Hepatocyte (in vitro differentiated cells): ENCODE data around the gene GATA5. TPM values are rescaled to one million over a fixed set of nuclear protein-coding genes. Genes with fewer than 3 reads are reported as not detected.
A peak's percentile ranks its signal among the peaks of the same experiment; 100 is the strongest.

Experiments
- DNase-seq: peaks from one replicate; pipeline ENCODE4 v3.0.0-alpha.2; 2016; ENCODE audit warnings: low spot score
- H2AFZ ChIP-seq: fragments of 200-600 bp; sonication (generic); 2 replicates; pipeline ENCODE4 v1.6.0; 2016; ENCODE audit warnings: antibody characterized with exemption, mild to moderate bottlenecking
- H3K27ac ChIP-seq: fragments of 200-600 bp; sonication (generic); 2 replicates; pipeline ENCODE4 v1.5.1; 2016; ENCODE audit warnings: mild to moderate bottlenecking
- H3K27me3 ChIP-seq: fragments of 200-600 bp; sonication (generic); 2 replicates; pipeline ENCODE4 v1.6.1; 2016
- H3K36me3 ChIP-seq: fragments of 200-600 bp; sonication (generic); replicated peaks from 2 replicates; pipeline ENCODE4 v1.5.1; 2016; ENCODE audit warnings: low read depth; ENCODE audit not compliant: insufficient read depth
- H3K4me1 ChIP-seq: fragments of 200-600 bp; sonication (generic); 2 replicates; pipeline ENCODE4 v1.5.1; 2016; ENCODE audit warnings: mild to moderate bottlenecking, moderate library complexity; ENCODE audit not compliant: insufficient read depth
- H3K4me2 ChIP-seq: fragments of 200-600 bp; sonication (generic); 2 replicates; pipeline ENCODE4 v1.6.0; 2016
- H3K4me3 ChIP-seq: fragments of 200-600 bp; sonication (generic); 2 replicates; pipeline ENCODE4 v1.5.1; 2016; ENCODE audit warnings: mild to moderate bottlenecking
- H3K79me2 ChIP-seq: fragments of 200-600 bp; sonication (generic); 2 replicates; pipeline ENCODE4 v1.6.0; 2017; ENCODE audit warnings: mild to moderate bottlenecking
- H3K9me2 ChIP-seq: fragments of 200-600 bp; sonication (generic); replicated peaks from 2 replicates; pipeline ENCODE4 v1.6.0; 2017; ENCODE audit warnings: mild to moderate bottlenecking; ENCODE audit not compliant: insufficient read depth
- H3K9me3 ChIP-seq: fragments of 200-600 bp; sonication (generic); 2 replicates; pipeline ENCODE4 v1.5.1; 2016; ENCODE audit warnings: low read depth, mild to moderate bottlenecking
- H4K20me1 ChIP-seq: fragments of 200-600 bp; sonication (generic); 2 replicates; pipeline ENCODE4 v1.6.0; 2016; ENCODE audit warnings: mild to moderate bottlenecking; ENCODE audit not compliant: insufficient read depth, poor library complexity, severe bottlenecking
- EZH2 ChIP-seq: fragments of 200-600 bp; sonication (generic); IDR thresholded peaks from 2 replicates; pipeline ENCODE4 v1.6.1; 2016; ENCODE audit warnings: antibody characterized with exemption, mild to moderate bottlenecking, borderline replicate concordance
- EZH2phosphoT487 ChIP-seq: fragments of 200-600 bp; sonication (generic); IDR thresholded peaks from one replicate; pipeline ENCODE4 v1.6.1; 2018; ENCODE audit warnings: antibody characterized with exemption, mild to moderate bottlenecking, low read depth, moderate library complexity; ENCODE audit not compliant: unreplicated experiment, severe bottlenecking
- WGBS: methylation state at CpG from one replicate; pipeline ENCODE4 v1.1.6; 2016; ENCODE audit warnings: low lambda C conversion rate; ENCODE audit errors: missing lambda C conversion rate; 5-methylcytosine and 5-hydroxymethylcytosine counted together
- polyA plus RNA-seq: library from polyadenylated mRNA; unstranded; fragments of >200 nt; fragmentation: Nextera tagmentation; extraction: Ambion mirVana; gene quantifications from 2 replicates; pipeline ENCODE4 v1.2.1, GENCODE V29; 2016
- total RNA-seq: library from RNA; depleted of rRNA; stranded (reverse); fragments of >200 nt; gene quantifications from 2 replicates; pipeline ENCODE4 v1.2.3, GENCODE V29; 2014
- TF ChIP-seq, protein P1 (sequence below): fragments of 200-600 bp; sonication (generic); IDR thresholded peaks from 2 replicates; pipeline ENCODE4 v1.5.1; 2016; ENCODE audit warnings: antibody characterized with exemption, mild to moderate bottlenecking; ENCODE audit not compliant: poor library complexity

Gene GATA5
- total and polyA plus RNA-seq, 2 experiments from 2014 or later: 28.7 to 53.6 TPM

DNA sequence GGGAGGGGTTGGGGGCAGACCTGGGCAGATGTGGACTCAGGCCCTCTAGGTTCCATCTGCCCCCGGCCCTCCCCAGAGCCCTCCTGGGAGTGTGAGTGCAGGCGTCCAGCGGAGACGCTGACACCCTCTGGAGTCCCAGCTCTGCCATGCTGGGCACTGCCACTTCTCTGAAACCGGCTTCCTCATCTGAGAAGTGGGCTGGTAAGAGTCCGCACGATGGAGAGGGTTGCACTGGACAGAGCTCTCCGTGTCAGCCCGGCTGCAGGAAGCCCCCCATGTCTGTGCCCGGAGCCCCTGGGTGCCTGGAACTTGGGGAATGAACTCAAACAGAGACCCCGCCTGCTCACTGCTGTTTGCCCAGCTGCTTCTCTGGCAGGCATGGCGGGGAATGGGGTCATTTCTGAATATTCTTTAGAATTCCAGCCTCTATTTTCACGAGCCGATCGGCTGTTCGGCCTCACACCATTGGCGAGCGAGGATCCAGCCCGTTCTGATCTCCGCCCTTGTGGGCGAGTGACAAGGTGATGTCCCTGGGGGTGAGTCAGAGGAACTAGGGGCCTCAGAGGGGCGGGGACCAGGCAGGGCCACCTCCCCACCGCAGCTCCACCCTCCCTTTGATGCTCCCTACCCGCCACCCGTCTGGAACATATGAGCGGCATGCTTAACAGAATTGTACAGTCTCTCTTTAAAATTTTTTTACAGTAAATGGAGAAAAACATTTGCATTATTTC, 47.8 kb upstream of the GATA5 start:
- peaks cover 12% of the 10 kb centered on the region for H3K4me1 ChIP-seq
- no peaks in the 10 kb centered on the region for H3K9me2 ChIP-seq
- no peak overlapping the region for H3K27ac ChIP-seq
- H3K4me3 ChIP-seq: no peak overlapping the region
- no peaks in the 10 kb centered on the region for H3K27me3 ChIP-seq
- no peak overlapping the region for H2AFZ ChIP-seq
- H3K9me3 ChIP-seq: no peaks in the 10 kb centered on the region
- 66% methylated on average over 26 of the region's 26 CpGs for WGBS
- no peaks in the 10 kb centered on the region for H4K20me1 ChIP-seq
- peak overlapping the region; percentile 67 for H3K4me2 ChIP-seq
- H3K79me2 ChIP-seq: no peaks in the 10 kb centered on the region
- peak; percentile 70 for DNase-seq
- H3K36me3 ChIP-seq: no peaks in the 10 kb centered on the region
- TF ChIP-seq EZH2: no peak
- no peak for TF ChIP-seq EZH2phosphoT487
- TF ChIP-seq, protein P1, sequence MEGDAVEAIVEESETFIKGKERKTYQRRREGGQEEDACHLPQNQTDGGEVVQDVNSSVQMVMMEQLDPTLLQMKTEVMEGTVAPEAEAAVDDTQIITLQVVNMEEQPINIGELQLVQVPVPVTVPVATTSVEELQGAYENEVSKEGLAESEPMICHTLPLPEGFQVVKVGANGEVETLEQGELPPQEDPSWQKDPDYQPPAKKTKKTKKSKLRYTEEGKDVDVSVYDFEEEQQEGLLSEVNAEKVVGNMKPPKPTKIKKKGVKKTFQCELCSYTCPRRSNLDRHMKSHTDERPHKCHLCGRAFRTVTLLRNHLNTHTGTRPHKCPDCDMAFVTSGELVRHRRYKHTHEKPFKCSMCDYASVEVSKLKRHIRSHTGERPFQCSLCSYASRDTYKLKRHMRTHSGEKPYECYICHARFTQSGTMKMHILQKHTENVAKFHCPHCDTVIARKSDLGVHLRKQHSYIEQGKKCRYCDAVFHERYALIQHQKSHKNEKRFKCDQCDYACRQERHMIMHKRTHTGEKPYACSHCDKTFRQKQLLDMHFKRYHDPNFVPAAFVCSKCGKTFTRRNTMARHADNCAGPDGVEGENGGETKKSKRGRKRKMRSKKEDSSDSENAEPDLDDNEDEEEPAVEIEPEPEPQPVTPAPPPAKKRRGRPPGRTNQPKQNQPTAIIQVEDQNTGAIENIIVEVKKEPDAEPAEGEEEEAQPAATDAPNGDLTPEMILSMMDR: no peak

DNA sequence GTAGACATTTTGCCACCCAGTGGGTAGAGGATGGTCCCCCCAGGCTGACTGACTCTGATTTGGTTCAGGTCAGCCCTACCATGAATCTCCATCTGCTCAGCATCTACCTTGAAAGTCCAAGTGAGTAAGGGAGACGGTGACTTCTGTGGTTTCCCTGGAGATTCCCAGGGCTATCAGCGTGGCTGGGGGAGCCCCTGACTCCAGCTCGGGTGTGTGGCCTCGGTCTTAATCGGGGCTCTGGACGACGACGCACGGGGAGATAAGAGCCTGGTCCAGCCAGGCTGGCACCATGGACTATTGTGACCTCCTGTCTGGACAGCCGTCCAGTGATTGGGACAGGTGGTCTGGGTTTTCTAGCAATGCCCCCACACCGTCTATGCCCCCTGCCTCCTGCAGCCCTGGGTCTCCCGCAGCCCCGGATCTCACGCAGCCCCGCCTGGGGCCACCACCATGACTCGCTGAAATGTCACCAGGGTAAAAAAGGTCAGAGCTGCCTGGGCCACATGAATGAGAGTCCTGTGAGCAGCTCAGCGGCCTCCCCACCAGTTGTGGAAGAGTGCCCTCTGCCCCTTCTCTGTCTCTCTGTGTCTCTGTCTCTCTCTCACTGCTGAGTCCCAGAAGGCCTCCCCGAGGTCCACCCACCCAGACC, 47.1 kb upstream of the GATA5 start:
- Histone ChIP-seq H3K36me3 (no peaks in the 10 kb centered on the region), H3K79me2 (no peaks in the 10 kb centered on the region), H3K4me2 (no peak overlapping the region), H2AFZ (no peak overlapping the region), H3K9me2 (no peaks in the 10 kb centered on the region), H3K9me3 (no peaks in the 10 kb centered on the region), H3K27ac (no peak overlapping the region), H3K4me3 (no peak overlapping the region), H3K4me1 (peaks cover 12% of the 10 kb centered on the region), H3K27me3 (no peaks in the 10 kb centered on the region), H4K20me1 (no peaks in the 10 kb centered on the region)
- 59% methylated on average over 16 of the region's 18 CpGs for WGBS
- TF ChIP-seq EZH2phosphoT487 (no peak), EZH2 (no peak)
- TF ChIP-seq, protein P1: no peak
- DNase-seq: no peak

GRCh38 chr20:62519826-62520225, 44.0 kb upstream of the GATA5 start:
- H3K4me2 ChIP-seq: no peak overlapping the region
- no peaks in the 10 kb centered on the region for H3K9me2 ChIP-seq
- DNase-seq: no peak
- H3K9me3 ChIP-seq: no peaks in the 10 kb centered on the region
- H4K20me1 ChIP-seq: no peaks in the 10 kb centered on the region
- no peaks in the 10 kb centered on the region for H3K36me3 ChIP-seq
- 84% methylated on average over 13 of the region's 13 CpGs for WGBS
- peaks cover 7% of the 10 kb centered on the region for H3K4me1 ChIP-seq
- TF ChIP-seq EZH2 (no peak), EZH2phosphoT487 (no peak)
- TF ChIP-seq, protein P1: no peak
- no peak overlapping the region for H2AFZ ChIP-seq
- no peak overlapping the region for H3K27ac ChIP-seq
- H3K4me3 ChIP-seq: no peak overlapping the region
- H3K79me2 ChIP-seq: no peaks in the 10 kb centered on the region
- no peaks in the 10 kb centered on the region for H3K27me3 ChIP-seq
